NCI-H82 (cell line): ENCODE results near the gene DLEC1.
"Not testable (repeated sequence)": the region's sequence is repeated elsewhere in the genome, so short reads cannot be mapped to it uniquely, and the experiment has no call there.

Experiments
- DNase-seq: peaks from one replicate; lab custom pipeline; 2025; lab: John Stamatoyannopoulos, UW

DLEC1 gene

GRCh38 chr3:38154625-38155255, 115.7 kb downstream of the DLEC1 start:
- no peak for DNase-seq

GRCh38 chr3:38155825-38156224, 116.8 kb downstream of the DLEC1 start:
- no peak for DNase-seq

GRCh38 chr3:38157117-38157516, 118.1 kb downstream of the DLEC1 start:
- DNase-seq, result no peak

- DNase-seq, result peak; percentile 23
Measured at GRCh38 chr3:38157595-38157994, 118.6 kb downstream of the DLEC1 start.

- peak; percentile 55 for DNase-seq
Measured at GRCh38 chr3:38158472-38158871, 119.5 kb downstream of the DLEC1 start.

GRCh38 chr3:38160704-38161103, 121.7 kb downstream of the DLEC1 start:
- not testable (repeated sequence) for DNase-seq

- peak; percentile 20 for DNase-seq
Measured at GRCh38 chr3:38163117-38163840, 124.3 kb downstream of the DLEC1 start.

- DNase-seq, result no peak
Measured at GRCh38 chr3:38163841-38164642, 125.0 kb downstream of the DLEC1 start.

GRCh38 chr3:38164643-38164951, 125.6 kb downstream of the DLEC1 start:
- no peak for DNase-seq

GRCh38 chr3:38164952-38165721, 126.1 kb downstream of the DLEC1 start, which contains the start of gene OXSR1:
OXSR1 (plus strand) TSS chr3:38165537; CDS start chr3:38165877, 340 bp downstream.
- peak; percentile 99 for DNase-seq

GRCh38 chr3:38165722-38166387, 126.8 kb downstream of the DLEC1 start:
- DNase-seq, result peak; percentile 60

GRCh38 chr3:38167591-38167990, 128.6 kb downstream of the DLEC1 start:
- DNase-seq, result no peak

GRCh38 chr3:38168151-38169026, 129.4 kb downstream of the DLEC1 start:
- no peak for DNase-seq

- DNase-seq, result no peak
Measured at GRCh38 chr3:38169027-38169317, 130.0 kb downstream of the DLEC1 start.

GRCh38 chr3:38170722-38171121, 131.7 kb downstream of the DLEC1 start:
- DNase-seq, result no peak

GRCh38 chr3:38171622-38172021, 132.6 kb downstream of the DLEC1 start:
- no peak for DNase-seq
